K562 (cell line): Measurements from ENCODE around the gene NRCAM. TPM values are rescaled to one million over a fixed set of nuclear protein-coding genes. Genes with fewer than 3 reads are reported as not detected.

Source experiments
- ATAC-seq: fragments of 200-7000 bp; cut with Tn5 transposase; 3 replicates; pipeline ENCODE4 v1.9.1; 2020; ENCODE audit warnings: moderate library complexity
- BruUV-seq: library from RNA; stranded (reverse); fragments of 400-500 nt; replicated peaks from 2 replicates; lab custom pipeline; 2021; lab: Mats Ljungman, UMichigan
- CTCF ChIA-PET: fragments of 300-600 bp; formaldehyde crosslinking; extraction: SDS; loops from one replicate; lab custom pipeline; 2021; ENCODE audit warnings: low intra/inter-chr PET ratio; lab: Yijun Ruan, JAX
- POLR2A ChIA-PET: fragments of 300-600, 350-650 bp; sonication (Branson Sonifier 250); formaldehyde crosslinking; extraction: SDS; loops from one replicate; lab custom pipeline; 2021; ENCODE audit warnings: antibody characterized with exemption, inconsistent platforms; lab: Yijun Ruan, JAX
- DNase-seq, 4 experiments: peaks; one replicate each; pipeline versions ENCODE4 v3.0.0 to v3.0.0-alpha.2; 2011 to 2018; ENCODE audit warnings: low spot score in 3 of 4, mixed read lengths in 3 of 4; ENCODE audit errors: extremely low read depth in 1 of 4
- FAIRE-seq: peaks from 2 replicates; lab custom pipeline; 2011; peaks lifted over from hg19 to GRCh38; lab: Jason Lieb, UNC
- H2AFZ ChIP-seq: 2 replicates; pipeline ENCODE4 v1.6.0; 2011; ENCODE audit warnings: low read depth, low read length, control low read depth, inconsistent platforms
- H3K27ac ChIP-seq: fragments of 200-600 bp; 3 replicates; pipeline ENCODE4 v1.8.0; 2011; ENCODE audit warnings: low read depth, mild to moderate bottlenecking, control low read depth, inconsistent platforms, low read length, moderate library complexity, mixed read lengths; ENCODE audit errors: extremely low read depth
- H3K27me3 ChIP-seq, 2 experiments: fragments of 300-600 bp in 1 of 2; 2 replicates in 1 of 2; 3 replicates in 1 of 2; pipeline versions ENCODE4 v1.6.0 to v1.8.0; 2011; ENCODE audit warnings: inconsistent platforms in 2 of 2, low read length in 2 of 2, mild to moderate bottlenecking in 1 of 2, mixed read lengths in 1 of 2, moderate library complexity in 1 of 2; ENCODE audit not compliant: control insufficient read depth in 2 of 2, insufficient read depth in 2 of 2
- H3K36me3 ChIP-seq: fragments of 300-600 bp; 3 replicates; pipeline ENCODE4 v1.8.0; 2011; ENCODE audit warnings: mild to moderate bottlenecking, low read length, inconsistent platforms; ENCODE audit not compliant: control insufficient read depth, insufficient read depth
- H3K4me1 ChIP-seq, 2 experiments: fragments of 200-600 bp in 1 of 2; replicated peaks in 1 of 2; 2 replicates in 1 of 2; 3 replicates in 1 of 2; pipeline versions ENCODE4 v1.5.1 to v1.8.0; 2011; ENCODE audit warnings: inconsistent platforms in 2 of 2, low read length in 2 of 2, mild to moderate bottlenecking in 1 of 2, mixed read lengths in 1 of 2, moderate library complexity in 1 of 2; ENCODE audit not compliant: control insufficient read depth in 2 of 2, insufficient read depth in 2 of 2
- H3K4me2 ChIP-seq: 2 replicates; pipeline ENCODE4 v1.6.1; 2011; ENCODE audit warnings: low read length, control low read depth, inconsistent platforms, mixed read lengths; ENCODE audit not compliant: insufficient read depth
- H3K4me3 ChIP-seq: fragments of 200-600 bp; sonication (generic), shearing (Covaris generic); 2 replicates; pipeline ENCODE4 v1.5.1; 2016; ENCODE audit warnings: control low read depth, inconsistent platforms
- H3K79me2 ChIP-seq: fragments of 200-600 bp; 3 replicates; pipeline ENCODE4 v1.8.0; 2011; ENCODE audit warnings: low read length, inconsistent platforms; ENCODE audit not compliant: control insufficient read depth, insufficient read depth
- H3K9ac ChIP-seq, 2 experiments: 2 replicates each; pipeline versions ENCODE4 v1.6.0 to v1.6.1; 2011; ENCODE audit warnings: low read depth in 2 of 2, low read length in 2 of 2, control low read depth in 1 of 2, inconsistent platforms in 1 of 2, mild to moderate bottlenecking in 1 of 2, mixed read lengths in 1 of 2; ENCODE audit not compliant: insufficient read depth in 1 of 2
- H3K9me1 ChIP-seq: one replicate; pipeline ENCODE4 v1.6.0; 2011; ENCODE audit warnings: inconsistent platforms, mild to moderate bottlenecking, low read length, moderate library complexity; ENCODE audit not compliant: control insufficient read depth, insufficient read depth
- H3K9me3 ChIP-seq: replicated peaks from 2 replicates; pipeline ENCODE4 v1.5.1; 2011; ENCODE audit warnings: low read depth, low read length, inconsistent platforms; ENCODE audit not compliant: control insufficient read depth, insufficient read depth
- H4K20me1 ChIP-seq: replicated peaks from 2 replicates; pipeline ENCODE4 v1.6.1; 2011; ENCODE audit warnings: low read length, inconsistent platforms, mixed read lengths; ENCODE audit not compliant: control insufficient read depth, insufficient read depth
- ARNT ChIP-seq, 2 experiments: fragments of 450-650 bp; IDR thresholded peaks; 2 replicates each; pipeline ENCODE4 v1.6.1; 2016; ENCODE audit warnings: mild to moderate bottlenecking in 1 of 2
- NFIC ChIP-seq: fragments of 450-650 bp; IDR thresholded peaks from 2 replicates; pipeline ENCODE4 v1.6.1; 2017; ENCODE audit warnings: mild to moderate bottlenecking, inconsistent platforms
- NR2F6 ChIP-seq: fragments of 450-650 bp; formaldehyde crosslinking; IDR thresholded peaks from 2 replicates; pipeline ENCODE4 v1.4.0; 2020; ENCODE audit warnings: mild to moderate bottlenecking
- RBM25 ChIP-seq: fragments of 200-400 bp; formaldehyde crosslinking; IDR thresholded peaks from 2 replicates; pipeline ENCODE4 v1.6.1; 2018; ENCODE audit warnings: low read length, low read depth, moderate library complexity; ENCODE audit not compliant: severe bottlenecking
- SREBF2 ChIP-seq: sonication (generic); formaldehyde crosslinking; IDR thresholded peaks from 2 replicates; pipeline ENCODE4 v1.4.0; 2020; ENCODE audit warnings: mild to moderate bottlenecking, missing genetic modification reagents
- TAF15 ChIP-seq: fragments of 200-400 bp; formaldehyde crosslinking; IDR thresholded peaks from 2 replicates; pipeline ENCODE4 v1.6.1; 2017; ENCODE audit warnings: mild to moderate bottlenecking, low read depth, low read length, moderate library complexity
- ZNF282 ChIP-seq: sonication (generic); formaldehyde crosslinking; IDR thresholded peaks from 2 replicates; pipeline ENCODE4 v1.8.1; 2023; ENCODE audit warnings: missing genetic modification reagents
- WGBS: fragments of 100-300 bp; shearing (Covaris generic); methylation state at CpG from one replicate; pipeline ENCODE4 v1.1.6; 2016; ENCODE audit warnings: low coverage, mixed read lengths; ENCODE audit not compliant: insufficient coverage; ENCODE audit errors: missing lambda C conversion rate; 5-methylcytosine and 5-hydroxymethylcytosine counted together
- in situ Hi-C: fragments of 300-500 bp; cut with MboI; formaldehyde crosslinking; loops from 4 replicates; pipeline ENCODE4 v1.15.0; 2018; ENCODE audit warnings: inconsistent platforms, mixed read lengths
- intact Hi-C: fragments of 100-400 bp; cut with micrococcal nuclease; formaldehyde crosslinking; loops from 2 replicates; pipeline ENCODE4 v1.14.2; 2022
- polyA plus RNA-seq, 8 experiments: library from polyadenylated mRNA; depleted of rRNA in 4 of 8; stranded (reverse) in 5 of 8; unstranded in 3 of 8; fragments of >200 nt; fragmentation: Nextera tagmentation in 2 of 8; fragmentation: Illumina TruSeq in 1 of 8; extraction: Ambion mirVana in 2 of 8; extraction: Trizol in 1 of 8; gene quantifications; 2 replicates each; pipeline versions ENCODE4 v1.2.1 to v1.2.3, GENCODE V29; 2011 to 2014; ENCODE audit warnings: inconsistent platforms in 1 of 8, missing spikeins in 1 of 8
- total RNA-seq, 7 experiments: library from RNA; depleted of rRNA in 6 of 7; stranded (reverse); fragments of >200 nt in 6 of 7; fragmentation: Illumina TruSeq in 2 of 7; extraction: Trizol in 2 of 7; gene quantifications; 2 replicates each; pipeline versions ENCODE4 v1.2.1 to v1.2.3, GENCODE V29; 2011 to 2021; ENCODE audit warnings: low replicate concordance in 1 of 7

NRCAM gene
- total and polyA plus RNA-seq, 9 of the 15 experiments (the other 6 are each of a cell fraction or from before 2014, with no cell fraction given): 0.03 to 0.54 (median 0.12) TPM; not detected in 1

DNA sequence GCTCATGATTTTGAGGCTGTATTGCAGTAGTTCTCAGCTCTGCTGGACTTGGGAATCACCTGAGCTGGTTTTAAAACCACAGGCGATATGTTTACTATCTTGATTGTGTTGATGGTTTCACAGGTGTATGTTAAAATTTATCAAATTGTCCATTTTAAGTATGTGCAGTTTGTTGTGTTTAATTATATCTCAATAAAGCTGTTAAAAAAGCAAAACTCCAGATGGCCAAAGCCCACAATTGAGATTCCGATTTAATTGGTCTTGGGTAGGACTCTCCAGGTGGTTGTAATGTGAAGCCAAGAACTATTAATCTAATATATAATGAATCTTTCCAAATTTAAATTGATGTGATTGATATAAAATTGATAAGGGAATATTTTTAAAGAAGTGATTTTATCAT, 48.6 kb downstream of the NRCAM start:
- H3K27ac ChIP-seq: no peak overlapping the region
- ATAC-seq: no peak
- H3K4me3 ChIP-seq: no peak overlapping the region
- no peaks in the 10 kb centered on the region for H3K4me1 ChIP-seq
- CTCF ChIA-PET: no interaction called here
- no peak overlapping the region for H2AFZ ChIP-seq
- in situ Hi-C loops: no loop called here
- peaks cover 32 to 35% of the 10 kb centered on the region in 2 experiments for H3K27me3 ChIP-seq
- no peaks in the 10 kb centered on the region for H3K9me1 ChIP-seq
- TF ChIP-seq ARNT (IDR thresholded peaks at IDR 0.05) (no peak), NFIC (no peak), NR2F6 (no peak), TAF15 (no peak), SREBF2 (no peak), RBM25 (no peak), ZNF282 (CRISPR knock-in tag) (no peak)
- TF ChIP-seq, all 486 proteins: peak for 0
- Histone ChIP-seq H3K4me2 (no peak overlapping the region), H4K20me1 (no peaks in the 10 kb centered on the region), H3K79me2 (no peaks in the 10 kb centered on the region), H3K36me3 (no peaks in the 10 kb centered on the region), H3K9me3 (no peaks in the 10 kb centered on the region), H3K9ac (no peak overlapping the region)
- WGBS: 0% methylated on average over 2 of the region's 2 CpGs
- POLR2A ChIA-PET: interaction anchor here (0.6 kb wide), 1 partner anchor 91 kb away, joined by 3 read pairs; no protein-coding TSS in a partner anchor
- FAIRE-seq (no peak), DNase-seq (no peak)
- BruUV-seq: no TSS peak
- intact Hi-C loops: no loop called here
